Measurements from ENCODE around the gene MAPKAPK5. TPM values are rescaled to one million over a fixed set of nuclear protein-coding genes. Genes with fewer than 3 reads are reported as not detected.

Gene MAPKAPK5
- total RNA-seq, 3 donors from 2014 or later (not counting 1 experiment from before 2014, with no cell fraction given) = 54.8 to 64.9 (median 63.5) TPM

GRCh38 chr12:111858186-111858585, 16.2 kb downstream of the MAPKAPK5 start:
- 100% methylated on average over 2 of the region's 2 CpGs for WGBS (ENCODE audit: insufficient coverage)
- no peaks in the 10 kb centered on the region for H3K36me3 Mint-ChIP-seq
- no peak overlapping the region for H3K4me3 Mint-ChIP-seq
- intact Hi-C loops (cut with micrococcal nuclease) = no loop called here
- no peaks in the 10 kb centered on the region for H3K9me3 Mint-ChIP-seq
- Histone ChIP-seq H3K4me1 (ENCODE audit: control insufficient read depth, insufficient read depth, low read length) (no peaks in the 10 kb centered on the region), H3K36me3 (ENCODE audit: control insufficient read depth, insufficient read depth, low read length) (no peaks in the 10 kb centered on the region), H3K27ac (ENCODE audit: low read length) (no peak overlapping the region), H3K9me3 (ENCODE audit: control insufficient read depth, insufficient read depth, low read length) (no peaks in the 10 kb centered on the region), H3K4me3 (ENCODE audit: low read length) (no peak overlapping the region), H3K27me3 (ENCODE audit: control insufficient read depth, insufficient read depth, low read length) (no peaks in the 10 kb centered on the region)
- H3K27ac Mint-ChIP-seq = no peak overlapping the region
- DNase-seq (no peak), ATAC-seq (no peak)
- H3K4me1 Mint-ChIP-seq = peaks cover 22 to 30% of the 10 kb centered on the region in 2 donors
- H3K27me3 Mint-ChIP-seq (ENCODE audit: low read depth in 2 of 2) = no peaks in the 10 kb centered on the region
- no peak for TF ChIP-seq CTCF (IDR thresholded peaks at IDR 0.05)

GRCh38 chr12:111858778-111859177, 16.8 kb downstream of the MAPKAPK5 start:
- H3K4me1 Mint-ChIP-seq = peaks cover 25 to 30% of the 10 kb centered on the region in 2 donors
- no peak for TF ChIP-seq CTCF (IDR thresholded peaks at IDR 0.05)
- 97% methylated on average over 7 of the region's 7 CpGs for WGBS (ENCODE audit: insufficient coverage)
- Histone ChIP-seq H3K4me1 (ENCODE audit: control insufficient read depth, insufficient read depth, low read length) (no peaks in the 10 kb centered on the region), H3K4me3 (ENCODE audit: low read length) (no peak overlapping the region), H3K9me3 (ENCODE audit: control insufficient read depth, insufficient read depth, low read length) (no peaks in the 10 kb centered on the region), H3K27me3 (ENCODE audit: control insufficient read depth, insufficient read depth, low read length) (no peaks in the 10 kb centered on the region), H3K27ac (ENCODE audit: low read length) (no peak overlapping the region), H3K36me3 (ENCODE audit: control insufficient read depth, insufficient read depth, low read length) (no peaks in the 10 kb centered on the region)
- no peak overlapping the region for H3K27ac Mint-ChIP-seq
- no peaks in the 10 kb centered on the region for H3K36me3 Mint-ChIP-seq
- intact Hi-C loops (cut with micrococcal nuclease) = no loop called here
- H3K27me3 Mint-ChIP-seq (ENCODE audit: low read depth in 2 of 2) = no peaks in the 10 kb centered on the region
- no peaks in the 10 kb centered on the region for H3K9me3 Mint-ChIP-seq
- DNase-seq = no peak
- no peak overlapping the region for H3K4me3 Mint-ChIP-seq
- no peak for ATAC-seq

- Mint-ChIP-seq H3K27me3 (ENCODE audit: low read depth in 2 of 2) (no peaks in the 10 kb centered on the region), H3K4me1 (peaks cover 12 to 16% of the 10 kb centered on the region in 2 donors), H3K36me3 (peaks cover 14% of the 10 kb centered on the region), H3K9me3 (no peaks in the 10 kb centered on the region), H3K4me3 (no peak overlapping the region), H3K27ac (no peak overlapping the region)
- no peak for TF ChIP-seq CTCF (IDR thresholded peaks at IDR 0.05)
- DNase-seq (no peak), ATAC-seq (no peak)
- intact Hi-C loops (cut with micrococcal nuclease) = no loop called here
- Histone ChIP-seq H3K27me3 (ENCODE audit: control insufficient read depth, insufficient read depth, low read length) (no peaks in the 10 kb centered on the region), H3K4me1 (ENCODE audit: control insufficient read depth, insufficient read depth, low read length) (no peaks in the 10 kb centered on the region), H3K27ac (ENCODE audit: low read length) (no peak overlapping the region), H3K9me3 (ENCODE audit: control insufficient read depth, insufficient read depth, low read length) (no peaks in the 10 kb centered on the region), H3K36me3 (ENCODE audit: control insufficient read depth, insufficient read depth, low read length) (peaks cover 34% of the 10 kb centered on the region), H3K4me3 (ENCODE audit: low read length) (no peak overlapping the region)
- WGBS (ENCODE audit: insufficient coverage) = 100% methylated on average over 1 of the region's 1 CpG
These were observed 22.9 kb downstream of the MAPKAPK5 start for GRCh38 chr12:111864913-111865312.

GRCh38 chr12:111867531-111867930, 25.5 kb downstream of the MAPKAPK5 start:
- DNase-seq (no peak), ATAC-seq (no peak)
- Mint-ChIP-seq H3K27me3 (ENCODE audit: low read depth in 2 of 2) (no peaks in the 10 kb centered on the region), H3K27ac (peak overlapping the region in 1 of 2 donors; percentile 56), H3K36me3 (peaks cover 31% of the 10 kb centered on the region), H3K9me3 (no peaks in the 10 kb centered on the region), H3K4me1 (peaks cover 5 to 9% of the 10 kb centered on the region in 2 donors), H3K4me3 (no peak overlapping the region)
- Histone ChIP-seq H3K9me3 (ENCODE audit: control insufficient read depth, insufficient read depth, low read length) (no peaks in the 10 kb centered on the region), H3K36me3 (ENCODE audit: control insufficient read depth, insufficient read depth, low read length) (peaks cover 56% of the 10 kb centered on the region), H3K27me3 (ENCODE audit: control insufficient read depth, insufficient read depth, low read length) (no peaks in the 10 kb centered on the region), H3K4me1 (ENCODE audit: control insufficient read depth, insufficient read depth, low read length) (no peaks in the 10 kb centered on the region), H3K27ac (ENCODE audit: low read length) (no peak overlapping the region), H3K4me3 (ENCODE audit: low read length) (no peak overlapping the region)
- intact Hi-C loops (cut with micrococcal nuclease) = no loop called here
- no peak for TF ChIP-seq CTCF (IDR thresholded peaks at IDR 0.05)
- 100% methylated on average over 2 of the region's 2 CpGs for WGBS (ENCODE audit: insufficient coverage)
